Suprapubic skin (tissue), 4 donors: ENCODE measurements around the gene RTEL1. TPM values are rescaled to one million over a fixed set of nuclear protein-coding genes. Genes with fewer than 3 reads are reported as not detected.

Experiments used
- DNase-seq, 2 donors: peaks; one replicate each; pipeline ENCODE4 v3.0.0-alpha.2; 2019; ENCODE audit warnings: low spot score in 2 of 2
- H3K27ac ChIP-seq: fragments of 200-600 bp; sonication (generic); one replicate; pipeline ENCODE4 v1.5.1; 2019
- H3K27me3 ChIP-seq: fragments of 200-600 bp; sonication (generic); one replicate; pipeline ENCODE4 v1.5.1; 2019
- H3K36me3 ChIP-seq: fragments of 200-600 bp; sonication (generic); one replicate; pipeline ENCODE4 v1.5.1; 2019
- H3K4me1 ChIP-seq: fragments of 200-600 bp; sonication (generic); one replicate; pipeline ENCODE4 v1.5.1; 2019
- H3K4me3 ChIP-seq: fragments of 200-600 bp; sonication (generic); one replicate; pipeline ENCODE4 v1.5.1; 2019; ENCODE audit warnings: mild to moderate bottlenecking
- H3K9me3 ChIP-seq: fragments of 200-600 bp; sonication (generic); one replicate; pipeline ENCODE4 v1.5.1; 2019
- EP300 ChIP-seq: sonication (generic); formaldehyde crosslinking; IDR thresholded peaks from one replicate; pipeline ENCODE4 v1.6.1; 2017; ENCODE audit warnings: antibody characterized with exemption
- POLR2A ChIP-seq, 2 donors: fragments of 450-650 bp; IDR thresholded peaks; one replicate each; pipeline ENCODE4 v1.6.1; 2017; ENCODE audit warnings: antibody characterized with exemption in 2 of 2, mild to moderate bottlenecking in 2 of 2, moderate library complexity in 2 of 2
- POLR2AphosphoS5 ChIP-seq, 3 donors: sonication (generic); formaldehyde crosslinking; IDR thresholded peaks; one replicate each; pipeline ENCODE4 v1.6.1; 2017; ENCODE audit warnings: antibody characterized with exemption in 3 of 3
- WGBS: methylation state at CpG from one replicate; pipeline ENCODE4 v1.1.5; 2018; 5-methylcytosine and 5-hydroxymethylcytosine counted together
- total RNA-seq, 4 donors: library from RNA; depleted of rRNA; stranded (reverse); fragments of >200 nt; gene quantifications; one replicate each; pipeline ENCODE4 v1.1.0, GENCODE V29; 2016
- TF ChIP-seq, protein P1 (sequence below), 2 donors: fragments of 200-600 bp in 1 of 2; fragments of 450-650 bp in 1 of 2; sonication (generic) in 1 of 2; IDR thresholded peaks; one replicate each; pipeline ENCODE4 v1.5.1; 2016 to 2019; ENCODE audit warnings: antibody characterized with exemption in 2 of 2, mild to moderate bottlenecking in 1 of 2, moderate library complexity in 1 of 2

RTEL1 gene
- total RNA-seq, 4 donors from 2014 or later, result 6.9 to 26.6 (median 13.9) TPM

DNA sequence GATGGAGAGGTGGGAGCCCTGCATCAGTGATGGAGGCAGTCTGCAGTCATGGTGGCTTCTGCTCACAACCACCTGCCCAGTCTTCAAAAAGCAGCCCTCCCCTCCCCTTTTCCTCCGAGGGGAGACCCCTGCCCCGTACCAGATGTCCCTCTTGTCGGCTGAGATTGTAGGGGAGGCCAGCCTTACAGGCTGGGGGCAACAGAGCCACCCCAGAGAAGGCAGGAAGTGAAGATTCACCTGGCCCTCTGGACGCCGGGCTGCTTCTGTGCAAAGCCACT lies 42.9 kb downstream of the RTEL1 start:
- Histone ChIP-seq H3K9me3 (no peaks in the 10 kb centered on the region), H3K27ac (peak overlapping the region; percentile 43), H3K4me3 (no peak overlapping the region), H3K27me3 (no peaks in the 10 kb centered on the region), H3K36me3 (peaks cover 29% of the 10 kb centered on the region), H3K4me1 (peaks cover 43% of the 10 kb centered on the region)
- 73% methylated on average over 2 of the region's 5 CpGs for WGBS
- DNase-seq, result peak in 1 of 2 donors; percentile 55
- TF ChIP-seq POLR2AphosphoS5 (IDR thresholded peaks at IDR 0.05) (no peak), EP300 (no peak)

DNA sequence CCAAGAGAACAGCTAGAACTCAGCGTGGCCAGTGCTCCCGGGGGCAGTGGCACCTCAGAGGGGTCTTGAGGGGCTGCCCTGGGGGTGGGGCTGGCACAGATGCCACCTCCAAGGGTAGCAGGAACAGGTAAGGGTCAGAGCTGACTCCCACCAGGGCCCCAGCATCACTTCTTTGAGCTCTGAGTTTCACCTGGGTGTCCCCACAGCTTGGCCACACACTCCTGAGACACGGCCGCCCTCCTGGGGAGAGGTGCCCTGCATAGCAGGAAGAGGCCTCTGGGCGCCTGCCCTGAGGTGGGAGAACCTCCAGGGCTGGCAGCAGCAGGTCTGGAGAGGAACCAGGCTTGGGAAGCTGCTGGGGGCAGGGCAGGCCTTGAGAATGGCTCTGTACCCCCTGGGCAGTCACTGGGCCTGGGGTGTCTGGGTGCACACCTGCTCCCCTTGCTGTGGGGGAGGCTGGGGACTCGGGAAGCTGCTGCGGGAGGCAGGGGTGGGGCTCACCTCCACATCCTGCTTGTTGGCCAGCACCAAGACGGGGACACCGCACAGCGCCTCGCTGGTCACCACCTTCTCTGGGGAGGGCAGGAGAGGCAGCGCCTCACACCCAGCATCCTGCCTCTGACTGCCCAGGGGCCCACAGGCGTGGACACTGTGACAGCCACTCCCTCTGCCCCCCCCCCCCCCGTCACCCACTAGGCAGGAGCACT lies 43.4 kb downstream of the RTEL1 start:
- TF ChIP-seq, protein P1, sequence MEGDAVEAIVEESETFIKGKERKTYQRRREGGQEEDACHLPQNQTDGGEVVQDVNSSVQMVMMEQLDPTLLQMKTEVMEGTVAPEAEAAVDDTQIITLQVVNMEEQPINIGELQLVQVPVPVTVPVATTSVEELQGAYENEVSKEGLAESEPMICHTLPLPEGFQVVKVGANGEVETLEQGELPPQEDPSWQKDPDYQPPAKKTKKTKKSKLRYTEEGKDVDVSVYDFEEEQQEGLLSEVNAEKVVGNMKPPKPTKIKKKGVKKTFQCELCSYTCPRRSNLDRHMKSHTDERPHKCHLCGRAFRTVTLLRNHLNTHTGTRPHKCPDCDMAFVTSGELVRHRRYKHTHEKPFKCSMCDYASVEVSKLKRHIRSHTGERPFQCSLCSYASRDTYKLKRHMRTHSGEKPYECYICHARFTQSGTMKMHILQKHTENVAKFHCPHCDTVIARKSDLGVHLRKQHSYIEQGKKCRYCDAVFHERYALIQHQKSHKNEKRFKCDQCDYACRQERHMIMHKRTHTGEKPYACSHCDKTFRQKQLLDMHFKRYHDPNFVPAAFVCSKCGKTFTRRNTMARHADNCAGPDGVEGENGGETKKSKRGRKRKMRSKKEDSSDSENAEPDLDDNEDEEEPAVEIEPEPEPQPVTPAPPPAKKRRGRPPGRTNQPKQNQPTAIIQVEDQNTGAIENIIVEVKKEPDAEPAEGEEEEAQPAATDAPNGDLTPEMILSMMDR (IDR thresholded peaks at IDR 0.05), result no peak
- no peak for TF ChIP-seq POLR2AphosphoS5 (IDR thresholded peaks at IDR 0.05)
- TF ChIP-seq POLR2A (IDR thresholded peaks at IDR 0.05), result no peak
- TF ChIP-seq EP300, result no peak
- DNase-seq, result peak; percentile 60 to 76

DNA sequence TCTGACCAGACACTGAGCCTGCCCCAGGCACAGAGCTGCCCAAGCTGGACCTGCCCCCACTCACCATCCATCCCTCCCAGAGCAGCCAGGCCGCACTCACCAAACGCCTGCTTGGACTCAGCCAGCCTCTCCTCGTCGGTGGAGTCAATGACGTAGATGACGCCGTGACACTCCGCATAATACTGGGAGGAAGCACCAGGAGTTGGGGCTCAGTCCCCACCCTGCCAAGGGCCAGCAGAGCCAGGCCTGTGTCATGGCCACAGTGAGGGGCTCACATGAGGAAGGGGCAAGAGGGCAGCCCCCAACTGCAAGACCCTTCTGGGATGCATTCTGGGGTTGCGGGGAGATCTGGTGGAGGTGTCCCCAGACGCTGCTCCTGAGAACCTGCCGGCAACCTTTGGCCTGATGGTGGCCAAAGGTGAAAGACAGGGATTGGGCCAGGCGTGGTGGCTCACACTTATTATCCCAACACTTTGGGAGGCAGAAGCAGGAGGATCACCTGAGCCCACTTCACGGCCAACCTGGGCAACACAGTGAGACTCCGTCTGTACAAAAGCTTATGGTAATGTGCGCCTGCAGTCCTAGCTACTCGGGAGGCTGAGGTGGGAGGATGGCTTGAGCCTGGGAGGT lies 44.0 kb downstream of the RTEL1 start:
- peaks cover 42% of the 10 kb centered on the region for H3K4me1 ChIP-seq
- TF ChIP-seq POLR2A (IDR thresholded peaks at IDR 0.05) (no peak), POLR2AphosphoS5 (IDR thresholded peaks at IDR 0.05) (no peak), EP300 (no peak)
- TF ChIP-seq, protein P1 (IDR thresholded peaks at IDR 0.05), result no peak
- WGBS, result 96% methylated on average over 6 of the region's 16 CpGs
- no peaks in the 10 kb centered on the region for H3K27me3 ChIP-seq
- no peak overlapping the region for H3K4me3 ChIP-seq
- peak; percentile 64 to 71 for DNase-seq
- peaks cover 34% of the 10 kb centered on the region for H3K36me3 ChIP-seq
- no peaks in the 10 kb centered on the region for H3K9me3 ChIP-seq
- no peak overlapping the region for H3K27ac ChIP-seq

More for the DNA sequence above, 43.4 kb downstream of the RTEL1 start:
- Histone ChIP-seq H3K9me3 (no peaks in the 10 kb centered on the region), H3K4me1 (peaks cover 43% of the 10 kb centered on the region), H3K27ac (peak overlapping the region; percentile 43), H3K36me3 (peaks cover 34% of the 10 kb centered on the region), H3K27me3 (no peaks in the 10 kb centered on the region), H3K4me3 (no peak overlapping the region)
- WGBS, result 60% methylated on average over 1 of the region's 14 CpGs

DNA sequence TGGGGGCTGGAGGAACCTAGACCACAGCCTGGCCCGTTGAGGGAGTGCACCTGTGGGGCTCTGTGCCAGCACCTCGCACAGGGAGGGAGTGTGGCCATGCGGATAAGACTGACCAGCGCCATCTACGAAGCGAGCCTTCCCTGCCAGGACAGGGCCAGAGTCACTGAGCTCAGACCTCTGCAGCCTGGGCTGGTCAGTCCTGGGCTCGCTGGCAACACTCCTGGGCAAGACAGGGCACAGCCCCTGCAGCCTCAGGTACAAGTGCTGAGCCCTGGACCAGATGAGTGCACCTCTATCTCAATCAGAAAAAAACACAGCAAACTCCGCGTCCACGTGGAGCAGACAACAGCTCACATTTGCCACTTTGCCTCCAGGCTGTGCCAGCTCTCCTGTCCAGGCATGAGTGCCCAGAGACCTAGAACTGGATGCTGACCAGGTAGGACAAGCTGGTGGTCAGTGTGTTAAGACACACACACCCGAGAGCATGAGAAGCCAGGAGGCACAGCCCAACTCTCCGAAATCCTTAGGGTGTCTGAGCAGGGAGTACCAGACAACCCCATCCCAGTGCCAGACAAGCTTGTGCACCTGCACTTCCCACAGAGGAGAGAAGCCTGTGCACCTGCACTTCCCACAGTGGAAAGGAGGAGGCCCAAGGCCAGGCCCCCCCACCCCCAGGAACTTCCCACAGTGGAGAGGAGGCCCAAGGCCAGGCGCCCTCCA lies 44.8 kb downstream of the RTEL1 start:
- Histone ChIP-seq H3K27ac (no peak overlapping the region), H3K27me3 (no peaks in the 10 kb centered on the region), H3K4me3 (no peak overlapping the region), H3K4me1 (peaks cover 34% of the 10 kb centered on the region), H3K36me3 (peaks cover 34% of the 10 kb centered on the region), H3K9me3 (no peaks in the 10 kb centered on the region)
- DNase-seq, result peak; percentile 59 to 71
- 81% methylated on average over 3 of the region's 13 CpGs for WGBS
- TF ChIP-seq POLR2A (IDR thresholded peaks at IDR 0.05) (no peak), POLR2AphosphoS5 (IDR thresholded peaks at IDR 0.05) (no peak), EP300 (no peak)
- TF ChIP-seq, protein P1 (IDR thresholded peaks at IDR 0.05), result no peak

DNA sequence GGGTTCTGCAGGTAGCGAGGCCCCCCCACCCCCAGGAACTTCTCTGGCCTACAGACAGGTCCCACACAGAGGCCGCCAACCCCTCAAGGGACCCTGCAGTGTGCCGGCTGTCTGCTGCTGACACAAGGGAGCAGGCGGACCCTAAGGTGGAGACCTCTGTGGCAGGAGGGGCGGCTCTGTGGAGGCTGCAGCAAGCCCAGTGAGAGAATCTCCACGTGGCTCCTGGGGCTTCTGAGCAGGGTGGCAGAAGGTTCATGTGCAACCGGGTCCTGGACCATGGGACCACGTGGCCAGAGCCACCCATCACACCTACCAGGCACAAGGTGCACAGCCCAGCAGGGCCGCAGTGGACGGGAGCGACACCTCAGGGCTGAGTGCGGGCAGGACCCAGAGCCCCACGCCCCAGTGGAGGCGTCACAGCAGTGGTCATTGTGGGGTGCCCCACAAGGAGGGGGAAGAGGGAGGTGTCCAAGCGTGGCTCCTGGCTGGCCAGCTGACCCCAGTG lies 45.4 kb downstream of the RTEL1 start:
- Histone ChIP-seq H3K4me1 (peaks cover 31% of the 10 kb centered on the region), H3K27ac (no peak overlapping the region), H3K36me3 (peaks cover 34% of the 10 kb centered on the region), H3K27me3 (no peaks in the 10 kb centered on the region), H3K9me3 (no peaks in the 10 kb centered on the region), H3K4me3 (no peak overlapping the region)
- whole genome bisulfite sequencing, result no CpG with 5 or more reads among the region's 15 CpGs
- TF ChIP-seq POLR2AphosphoS5 (IDR thresholded peaks at IDR 0.05) (no peak), EP300 (no peak), POLR2A (IDR thresholded peaks at IDR 0.05) (no peak)
- TF ChIP-seq, protein P1 (IDR thresholded peaks at IDR 0.05), result no peak
- DNase-seq, result peak in 1 of 2 donors; percentile 60
